ENCODE results near the gene MAP2K7.
"Not testable (repeated sequence)": the region's sequence is repeated elsewhere in the genome, so short reads cannot be mapped to it uniquely, and the experiment has no call there.

The MAP2K7 gene

GRCh38 chr19:7903244-7904073, at the start of gene MAP2K7:
Gene MAP2K7, plus strand, starts transcription at chr19:7903877. Its CDS starts 68 bp downstream, at chr19:7903945.
- peak; percentile 100 for DNase-seq

- no peak for DNase-seq
Observed at GRCh38 chr19:7855426-7856108, 48.1 kb upstream of the MAP2K7 start.

DNA sequence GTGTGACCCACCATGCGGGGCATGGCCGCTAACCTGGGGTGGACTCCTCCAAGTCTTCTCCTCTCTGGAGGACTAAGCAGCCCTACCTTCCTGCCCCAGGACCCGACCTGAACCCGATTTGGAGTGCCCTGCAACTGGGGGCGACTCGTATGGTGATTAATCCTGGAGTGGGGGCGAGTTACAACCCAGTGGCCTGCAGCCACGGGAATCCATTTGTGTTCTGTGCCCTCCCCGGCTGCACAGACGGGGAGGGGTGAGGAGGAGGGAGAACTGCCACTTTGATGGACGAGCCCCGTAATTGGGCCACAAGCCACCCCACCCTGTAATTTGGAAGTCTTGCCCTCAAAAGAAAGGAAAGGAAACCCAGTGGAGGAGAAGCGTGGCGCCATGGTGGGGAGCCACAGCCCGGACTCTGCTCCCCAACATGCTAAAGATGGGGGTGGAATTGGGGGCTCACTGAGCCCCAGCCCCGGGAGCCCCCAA, 47.5 kb upstream of the MAP2K7 start:
- no peak for DNase-seq

- no peak for DNase-seq
Observed at GRCh38 chr19:7856679-7857663, 46.7 kb upstream of the MAP2K7 start.

- DNase-seq, result no peak
Observed at GRCh38 chr19:7857727-7858108, 46.0 kb upstream of the MAP2K7 start.

GRCh38 chr19:7858109-7858770, 45.4 kb upstream of the MAP2K7 start:
- no peak for DNase-seq

GRCh38 chr19:7859087-7859486, 44.6 kb upstream of the MAP2K7 start:
- DNase-seq, result not testable (repeated sequence)

DNA sequence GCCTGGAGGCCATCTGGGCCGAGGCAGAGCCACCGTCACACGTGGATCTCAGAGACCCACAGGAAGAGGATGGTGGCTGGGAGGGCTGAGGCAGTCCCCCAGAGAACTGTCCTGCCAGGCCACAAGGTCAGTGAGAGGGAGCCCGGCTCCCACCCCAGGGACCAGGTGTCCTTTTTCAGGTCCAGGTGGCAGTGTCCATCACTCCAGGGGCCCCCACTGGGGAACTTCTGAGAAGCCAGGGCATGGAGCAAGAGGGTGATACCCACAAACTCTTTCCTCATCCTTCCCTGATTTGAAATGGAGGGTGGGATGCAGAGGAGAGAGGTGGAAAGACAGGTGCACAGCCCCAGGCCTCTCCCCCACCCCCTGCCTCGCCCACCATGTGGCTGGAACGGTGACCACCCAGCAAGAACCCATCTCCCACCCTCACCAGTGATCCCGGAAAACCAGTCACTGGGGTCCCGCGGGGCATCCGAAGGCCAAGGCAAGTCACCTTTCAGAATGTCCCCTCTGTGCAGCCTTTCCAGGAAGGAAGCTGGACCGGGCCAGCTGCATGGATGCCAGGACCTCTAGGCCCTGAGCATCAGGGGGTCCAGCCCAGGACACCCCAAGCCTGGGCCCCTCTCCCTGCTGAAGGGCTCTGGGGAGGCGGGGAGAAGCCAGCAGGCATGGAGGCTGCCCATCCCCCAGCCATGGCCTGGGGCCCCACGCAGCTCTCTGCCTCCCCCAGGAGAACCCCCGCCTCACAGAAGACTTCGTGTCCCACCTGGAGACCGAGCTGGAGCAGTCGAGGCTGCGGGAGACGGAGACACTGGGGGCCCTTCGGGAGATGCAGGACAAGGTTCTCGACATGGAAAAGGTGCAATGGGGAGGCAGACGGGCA, 43.6 kb upstream of the MAP2K7 start:
- no peak for DNase-seq

- DNase-seq, result no peak
Observed at GRCh38 chr19:7860714-7861618, 42.7 kb upstream of the MAP2K7 start.

DNA sequence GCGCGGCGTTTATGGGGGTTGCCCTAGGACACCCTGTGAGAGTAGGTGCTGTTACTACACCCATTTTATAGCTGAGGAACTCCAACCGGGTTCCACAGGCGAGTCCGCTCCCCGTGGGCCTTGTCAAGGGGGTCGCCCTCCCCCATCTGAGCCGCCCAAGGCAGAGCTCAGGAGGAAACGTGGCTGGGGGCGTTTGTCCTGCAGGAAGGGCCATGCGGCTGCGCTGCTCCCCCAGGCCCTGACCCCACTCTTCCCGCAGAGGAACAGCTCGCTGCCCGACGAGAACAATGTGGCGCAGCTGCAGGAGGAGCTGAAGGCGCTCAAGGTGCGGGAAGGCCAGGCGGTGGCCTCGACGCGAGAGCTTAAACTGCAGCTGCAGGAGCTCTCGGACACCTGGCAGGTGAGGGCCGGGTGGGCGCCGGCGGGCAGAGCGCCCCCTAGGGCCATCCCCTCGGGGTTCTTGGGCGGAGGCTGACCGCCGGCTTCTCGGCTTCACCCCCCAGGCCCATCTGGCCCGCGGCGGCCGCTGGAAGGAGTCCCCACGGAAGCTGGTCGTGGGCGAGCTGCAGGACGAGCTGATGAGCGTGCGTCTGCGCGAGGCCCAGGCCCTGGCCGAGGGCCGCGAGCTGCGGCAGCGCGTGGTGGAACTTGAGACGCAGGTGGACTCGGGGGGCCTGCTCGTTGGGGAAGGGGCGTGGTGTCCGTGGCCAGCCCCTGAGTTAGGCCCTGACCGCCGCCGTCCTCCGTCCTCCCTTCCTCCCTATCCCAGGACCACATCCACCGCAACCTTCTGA, 41.9 kb upstream of the MAP2K7 start:
- DNase-seq, result no peak

GRCh38 chr19:7862413-7862951, 41.2 kb upstream of the MAP2K7 start:
- DNase-seq, result peak; percentile 74

- DNase-seq, result no peak
Observed at GRCh38 chr19:7863157-7863970, 40.3 kb upstream of the MAP2K7 start.

DNA sequence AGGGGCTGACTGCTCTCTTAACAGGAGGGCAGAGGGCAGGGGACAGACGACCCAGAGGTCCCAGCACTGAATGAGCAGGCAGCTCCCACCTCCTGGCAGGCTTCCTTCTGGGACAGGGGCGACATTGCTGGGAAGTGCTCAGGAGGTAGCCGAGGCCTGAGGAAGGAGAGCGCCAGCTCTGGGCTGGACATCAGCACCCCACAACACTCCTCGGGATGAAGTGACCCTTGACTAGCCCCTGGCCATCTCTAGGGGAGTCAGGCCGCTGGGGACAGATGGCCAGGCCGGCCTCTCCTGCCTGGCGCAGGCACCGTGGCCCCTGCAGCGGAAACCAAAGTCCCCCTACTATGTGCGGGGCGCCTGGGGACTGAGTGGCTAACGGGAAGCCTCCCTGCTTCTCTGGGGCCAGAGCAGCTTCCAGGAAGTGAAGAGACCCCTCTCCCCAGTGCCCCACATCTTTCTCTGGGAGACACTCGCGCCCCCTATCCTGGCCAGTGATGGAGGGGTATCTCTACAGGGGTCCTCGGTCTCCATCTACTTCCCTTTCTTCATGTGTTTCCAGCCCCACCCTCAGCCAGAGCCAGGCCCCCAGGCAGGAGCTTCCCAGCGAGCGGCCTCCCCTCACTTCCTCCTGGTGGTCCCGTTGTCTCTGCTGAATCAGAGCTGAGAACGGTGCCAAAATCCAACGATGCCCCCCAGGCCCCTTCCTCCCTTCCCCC, 39.5 kb upstream of the MAP2K7 start:
- DNase-seq, result no peak

- no peak for DNase-seq
Observed at GRCh38 chr19:7864690-7865074, 39.0 kb upstream of the MAP2K7 start.

GRCh38 chr19:7865262-7865911, 38.3 kb upstream of the MAP2K7 start:
- no peak for DNase-seq

- no peak for DNase-seq
Observed at GRCh38 chr19:7866399-7867091, 37.1 kb upstream of the MAP2K7 start.

Data from activated CD4-positive, alpha-beta T cell treated with anti-CD3 and anti-CD28 coated beads, Interleukin-2, amount 50 U/mL, for 1 hour (primary cell).